SK-N-SH treated with all-trans-retinoic acid at 6 μM for 48 hours (cell line): Measurements from ENCODE around the gene LMTK2.

Source experiments
- ARNTL ChIP-seq: fragments of 450-650 bp; formaldehyde crosslinking; IDR thresholded peaks from 2 replicates; pipeline ENCODE4 v1.5.0; 2020; ENCODE audit warnings: low read depth, mild to moderate bottlenecking, moderate library complexity, borderline replicate concordance
- ESRRG ChIP-seq: fragments of 250-450 bp; sonication (Bioruptor Pico); IDR thresholded peaks from 2 replicates; pipeline ENCODE4 v1.6.1; 2021; ENCODE audit warnings: mild to moderate bottlenecking
- RARB ChIP-seq: fragments of 250-450 bp; sonication (Bioruptor Pico); IDR thresholded peaks from 2 replicates; pipeline ENCODE4 v1.8.0; 2021; ENCODE audit warnings: mild to moderate bottlenecking, moderate library complexity
- ZFP30 ChIP-seq: fragments of 450-650 bp; formaldehyde crosslinking; IDR thresholded peaks from 2 replicates; pipeline ENCODE4 v1.5.0; 2022; ENCODE audit warnings: mild to moderate bottlenecking, moderate library complexity
- ZNF565 ChIP-seq: fragments of 450-650 bp; formaldehyde crosslinking; conservative IDR thresholded peaks from 2 replicates; pipeline ENCODE4 v1.5.0; 2020; ENCODE audit warnings: low read depth, mild to moderate bottlenecking, moderate library complexity
- ZNF70 ChIP-seq: fragments of 450-650 bp; formaldehyde crosslinking; IDR thresholded peaks from 2 replicates; pipeline ENCODE4 v1.5.0; 2020; ENCODE audit warnings: mild to moderate bottlenecking, moderate library complexity
- TF ChIP-seq, protein P1 (sequence below): fragments of 250-450 bp; sonication (Bioruptor Pico); IDR thresholded peaks from 2 replicates; pipeline ENCODE4 v1.8.0; 2020; ENCODE audit warnings: mild to moderate bottlenecking, moderate library complexity, borderline replicate concordance
- TF ChIP-seq, protein P2 (sequence below): fragments of 250-450 bp; sonication (Bioruptor Pico); IDR thresholded peaks from 2 replicates; pipeline ENCODE4 v1.5.1; 2021; ENCODE audit warnings: mild to moderate bottlenecking, moderate library complexity

DNA sequence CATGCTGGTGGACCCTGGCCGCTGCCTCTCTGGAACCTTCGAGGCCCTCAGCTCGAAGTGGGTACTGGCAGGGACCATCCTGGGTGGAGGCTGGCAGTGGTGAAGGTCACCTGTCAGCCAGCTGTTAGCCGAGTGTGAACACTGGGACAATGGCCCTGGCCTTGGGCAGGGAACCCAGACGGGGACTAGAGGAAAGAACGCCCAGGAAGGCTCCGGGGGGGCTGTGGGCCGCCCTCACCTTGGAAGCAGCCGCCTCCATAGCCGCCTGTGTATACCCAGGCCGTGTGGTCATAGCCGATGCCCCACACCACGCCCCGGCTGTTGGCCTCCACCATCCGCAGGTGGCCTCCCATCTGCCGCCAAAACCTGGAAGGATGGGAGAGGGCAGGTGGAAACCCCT, 122.1 kb downstream of the LMTK2 start:
- TF ChIP-seq ZNF70 (CRISPR knock-in tag) (no peak), ARNTL (CRISPR knock-in tag) (no peak), ZNF565 (CRISPR knock-in tag) (no peak), RARB (no peak), ZFP30 (no peak), ESRRG (CRISPR knock-in tag) (no peak)
- TF ChIP-seq, protein P1, sequence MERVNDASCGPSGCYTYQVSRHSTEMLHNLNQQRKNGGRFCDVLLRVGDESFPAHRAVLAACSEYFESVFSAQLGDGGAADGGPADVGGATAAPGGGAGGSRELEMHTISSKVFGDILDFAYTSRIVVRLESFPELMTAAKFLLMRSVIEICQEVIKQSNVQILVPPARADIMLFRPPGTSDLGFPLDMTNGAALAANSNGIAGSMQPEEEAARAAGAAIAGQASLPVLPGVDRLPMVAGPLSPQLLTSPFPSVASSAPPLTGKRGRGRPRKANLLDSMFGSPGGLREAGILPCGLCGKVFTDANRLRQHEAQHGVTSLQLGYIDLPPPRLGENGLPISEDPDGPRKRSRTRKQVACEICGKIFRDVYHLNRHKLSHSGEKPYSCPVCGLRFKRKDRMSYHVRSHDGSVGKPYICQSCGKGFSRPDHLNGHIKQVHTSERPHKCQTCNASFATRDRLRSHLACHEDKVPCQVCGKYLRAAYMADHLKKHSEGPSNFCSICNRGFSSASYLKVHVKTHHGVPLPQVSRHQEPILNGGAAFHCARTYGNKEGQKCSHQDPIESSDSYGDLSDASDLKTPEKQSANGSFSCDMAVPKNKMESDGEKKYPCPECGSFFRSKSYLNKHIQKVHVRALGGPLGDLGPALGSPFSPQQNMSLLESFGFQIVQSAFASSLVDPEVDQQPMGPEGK (CRISPR knock-in tag) = no peak
- TF ChIP-seq, protein P2, sequence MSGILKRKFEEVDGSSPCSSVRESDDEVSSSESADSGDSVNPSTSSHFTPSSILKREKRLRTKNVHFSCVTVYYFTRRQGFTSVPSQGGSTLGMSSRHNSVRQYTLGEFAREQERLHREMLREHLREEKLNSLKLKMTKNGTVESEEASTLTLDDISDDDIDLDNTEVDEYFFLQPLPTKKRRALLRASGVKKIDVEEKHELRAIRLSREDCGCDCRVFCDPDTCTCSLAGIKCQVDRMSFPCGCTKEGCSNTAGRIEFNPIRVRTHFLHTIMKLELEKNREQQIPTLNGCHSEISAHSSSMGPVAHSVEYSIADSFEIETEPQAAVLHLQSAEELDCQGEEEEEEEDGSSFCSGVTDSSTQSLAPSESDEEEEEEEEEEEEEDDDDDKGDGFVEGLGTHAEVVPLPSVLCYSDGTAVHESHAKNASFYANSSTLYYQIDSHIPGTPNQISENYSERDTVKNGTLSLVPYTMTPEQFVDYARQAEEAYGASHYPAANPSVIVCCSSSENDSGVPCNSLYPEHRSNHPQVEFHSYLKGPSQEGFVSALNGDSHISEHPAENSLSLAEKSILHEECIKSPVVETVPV (CRISPR knock-in tag) = no peak
